Peyer's patch (tissue), 4 donors: ENCODE results near the gene NPHP1. TPM values are rescaled to one million over a fixed set of nuclear protein-coding genes. Genes with fewer than 3 reads are reported as not detected.
"Not testable (repeated sequence)": the region's sequence is repeated elsewhere in the genome, so short reads cannot be mapped to it uniquely, and the experiment has no call there.

Experiments used
- DNase-seq, 3 donors: peaks; one replicate each; pipeline ENCODE4 v3.0.0-alpha.2; 2017 to 2019
- H3K27ac ChIP-seq, 4 donors: fragments of 200-600 bp; sonication (generic); one replicate each; pipeline ENCODE4 v1.5.1; 2016 to 2019
- H3K27me3 ChIP-seq, 2 donors: fragments of 200-600 bp; sonication (generic); one replicate each; pipeline ENCODE4 v1.5.1; 2019
- H3K36me3 ChIP-seq, 3 donors: fragments of 200-600 bp; sonication (generic); one replicate each; pipeline ENCODE4 v1.5.1; 2016 to 2019
- H3K4me1 ChIP-seq, 4 donors: fragments of 200-600 bp; sonication (generic); one replicate each; pipeline ENCODE4 v1.5.1; 2016 to 2019
- H3K4me3 ChIP-seq, 4 donors: fragments of 200-600 bp; sonication (generic); 1 replicate in 3 of 4; 2 replicates in 1 of 4; pipeline ENCODE4 v1.5.1; 2016 to 2019; ENCODE audit warnings: mild to moderate bottlenecking in 1 of 4
- H3K9me3 ChIP-seq, 4 donors: fragments of 200-600 bp; sonication (generic); one replicate each; pipeline ENCODE4 v1.5.1; 2016 to 2019; ENCODE audit warnings: mild to moderate bottlenecking in 1 of 4
- POLR2A ChIP-seq, 2 donors: fragments of 450-650 bp; IDR thresholded peaks; one replicate each; pipeline ENCODE4 v1.5.1; 2017; ENCODE audit warnings: antibody characterized with exemption in 2 of 2, mild to moderate bottlenecking in 2 of 2, moderate library complexity in 2 of 2
- total RNA-seq, 4 donors: library from RNA; depleted of rRNA; stranded (reverse); fragments of >200 nt; gene quantifications; one replicate each; pipeline ENCODE4 v1.1.0, GENCODE V29; 2016
- TF ChIP-seq, protein P1 (sequence below), 6 experiments: fragments of 450-650 bp in 4 of 6; fragments of 200-600 bp in 2 of 6; sonication (generic) in 1 of 6; IDR thresholded peaks; one replicate each; pipeline ENCODE4 v1.5.1; 2017 to 2019; ENCODE audit warnings: antibody characterized with exemption in 6 of 6, mild to moderate bottlenecking in 3 of 6, moderate library complexity in 1 of 6

The NPHP1 gene
- total RNA-seq, 4 donors from 2014 or later = 0.94 to 20.6 TPM; not detected in 2

DNA sequence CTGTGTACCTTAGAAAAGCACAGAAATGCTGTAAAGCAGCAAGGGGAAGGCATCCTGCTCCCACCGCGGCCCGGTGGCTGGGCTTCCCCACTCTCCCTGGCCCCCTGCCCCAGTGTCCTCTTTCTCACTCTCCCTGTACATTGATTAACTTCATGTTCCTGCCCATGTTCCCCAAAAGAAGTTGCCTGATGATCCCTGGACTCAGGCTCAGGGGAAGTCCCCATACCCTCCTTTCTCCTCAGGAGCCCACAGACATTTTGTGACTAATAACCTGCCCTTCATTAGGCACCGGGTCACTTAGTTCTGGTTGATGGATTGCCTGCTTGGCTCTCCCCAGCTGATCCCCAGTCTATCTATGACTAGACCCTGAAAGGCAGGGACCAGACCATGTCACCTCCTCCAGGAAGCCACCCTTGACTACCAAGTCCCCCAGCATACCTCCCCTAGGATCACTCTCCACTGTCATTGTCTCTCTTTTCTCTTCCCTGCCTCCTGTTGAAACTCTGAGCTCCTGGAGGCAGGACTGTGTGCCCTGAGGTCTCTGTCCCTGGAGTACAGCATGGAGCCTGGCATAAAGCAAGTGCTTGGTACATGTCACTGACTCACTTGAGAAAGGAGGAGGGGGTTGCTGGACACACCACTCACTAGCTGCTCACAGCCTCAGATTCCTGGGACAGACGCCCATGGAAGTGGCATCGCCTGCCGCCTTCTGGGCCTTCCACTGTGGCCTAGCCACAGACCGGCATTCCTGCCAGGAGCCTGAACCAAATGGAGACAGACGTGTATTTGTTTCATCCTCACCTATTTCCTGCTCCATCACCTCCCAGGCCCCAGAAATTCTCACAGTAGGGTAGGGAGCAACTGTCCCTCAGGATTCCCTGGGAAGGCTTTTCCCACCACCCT lies 102.7 kb downstream of the NPHP1 start:
- no peaks in the 10 kb centered on the region for H3K27me3 ChIP-seq
- H3K9me3 ChIP-seq = no peaks in the 10 kb centered on the region
- peak overlapping the region in 2 of 4 donors; percentile 1 to 9 for H3K4me3 ChIP-seq
- TF ChIP-seq POLR2A (IDR thresholded peaks at IDR 0.05) = no peak
- TF ChIP-seq, protein P1, sequence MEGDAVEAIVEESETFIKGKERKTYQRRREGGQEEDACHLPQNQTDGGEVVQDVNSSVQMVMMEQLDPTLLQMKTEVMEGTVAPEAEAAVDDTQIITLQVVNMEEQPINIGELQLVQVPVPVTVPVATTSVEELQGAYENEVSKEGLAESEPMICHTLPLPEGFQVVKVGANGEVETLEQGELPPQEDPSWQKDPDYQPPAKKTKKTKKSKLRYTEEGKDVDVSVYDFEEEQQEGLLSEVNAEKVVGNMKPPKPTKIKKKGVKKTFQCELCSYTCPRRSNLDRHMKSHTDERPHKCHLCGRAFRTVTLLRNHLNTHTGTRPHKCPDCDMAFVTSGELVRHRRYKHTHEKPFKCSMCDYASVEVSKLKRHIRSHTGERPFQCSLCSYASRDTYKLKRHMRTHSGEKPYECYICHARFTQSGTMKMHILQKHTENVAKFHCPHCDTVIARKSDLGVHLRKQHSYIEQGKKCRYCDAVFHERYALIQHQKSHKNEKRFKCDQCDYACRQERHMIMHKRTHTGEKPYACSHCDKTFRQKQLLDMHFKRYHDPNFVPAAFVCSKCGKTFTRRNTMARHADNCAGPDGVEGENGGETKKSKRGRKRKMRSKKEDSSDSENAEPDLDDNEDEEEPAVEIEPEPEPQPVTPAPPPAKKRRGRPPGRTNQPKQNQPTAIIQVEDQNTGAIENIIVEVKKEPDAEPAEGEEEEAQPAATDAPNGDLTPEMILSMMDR (IDR thresholded peaks at IDR 0.05) = no peak
- H3K36me3 ChIP-seq = peaks cover 0 to 16% (median 0%) of the 10 kb centered on the region in 3 donors
- no peak for DNase-seq
- H3K4me1 ChIP-seq = peaks cover 0 to 60% (median 12%) of the 10 kb centered on the region in 4 donors
- peak overlapping the region; percentile 14 to 97 (median 84) for H3K27ac ChIP-seq

DNA sequence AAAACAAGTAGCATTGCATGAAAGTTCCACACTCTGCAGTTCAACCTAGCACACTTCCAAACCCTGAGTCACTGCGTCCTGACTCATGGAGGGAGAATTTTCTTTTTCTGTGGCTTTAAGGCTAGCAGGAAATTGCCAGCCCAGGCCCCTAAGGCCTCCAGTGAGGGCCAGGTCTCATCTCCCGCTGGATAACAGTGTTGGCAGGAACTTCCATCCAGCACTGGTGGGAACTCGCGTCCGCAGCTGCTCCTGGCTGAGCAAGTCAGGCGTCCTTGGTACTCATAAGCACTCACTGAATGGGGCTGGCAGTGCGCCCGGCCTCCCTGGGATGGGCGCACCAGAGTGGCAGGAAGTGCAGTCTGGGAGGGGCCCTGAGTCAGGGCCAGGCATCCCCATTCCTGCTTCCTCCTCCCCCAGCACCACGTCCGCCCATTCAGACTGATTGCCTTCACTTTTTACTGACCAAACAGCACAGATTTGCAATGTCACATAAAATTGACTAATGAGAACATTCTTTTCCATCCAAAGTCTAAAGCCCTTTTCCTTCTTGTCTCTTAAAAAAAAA lies 103.5 kb downstream of the NPHP1 start:
- peak overlapping the region; percentile 14 to 97 (median 84) for H3K27ac ChIP-seq
- peak in 1 of 2 donors; percentile 89 for TF ChIP-seq POLR2A (IDR thresholded peaks at IDR 0.05)
- TF ChIP-seq, protein P1 (IDR thresholded peaks at IDR 0.05) = no peak
- peak; percentile 52 to 96 (median 95) for DNase-seq
- H3K36me3 ChIP-seq = peaks cover 0 to 17% (median 0%) of the 10 kb centered on the region in 3 donors
- H3K4me1 ChIP-seq = peaks cover 0 to 52% (median 11%) of the 10 kb centered on the region in 4 donors
- no peaks in the 10 kb centered on the region for H3K9me3 ChIP-seq
- H3K27me3 ChIP-seq = no peaks in the 10 kb centered on the region
- H3K4me3 ChIP-seq = peak overlapping the region in 1 of 4 donors; percentile 9

DNA sequence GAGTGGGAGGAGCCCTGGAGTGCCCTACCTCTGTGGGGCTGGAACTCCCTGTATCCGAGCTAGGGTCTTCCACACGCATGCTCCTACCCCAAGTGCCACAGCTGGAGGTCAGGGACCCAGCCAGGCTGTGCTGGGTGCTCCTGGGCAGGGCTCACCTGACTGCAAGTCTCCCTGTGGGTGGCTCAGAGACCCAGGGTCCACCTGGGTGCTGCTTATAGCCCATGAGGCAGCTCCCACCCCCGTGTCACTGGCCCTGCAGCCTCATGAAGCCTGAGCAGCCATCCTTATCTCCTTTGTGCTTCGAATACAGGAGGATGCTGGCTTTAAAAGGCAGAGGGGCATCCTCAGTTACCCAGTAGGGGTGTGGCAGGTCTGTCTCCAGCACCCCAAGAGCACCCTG lies 103.9 kb downstream of the NPHP1 start:
- H3K27ac ChIP-seq = peak overlapping the region; percentile 14 to 97 (median 84)
- H3K36me3 ChIP-seq = peaks cover 0 to 20% (median 0%) of the 10 kb centered on the region in 3 donors
- DNase-seq, H3K9me3 ChIP-seq, H3K4me3 ChIP-seq, H3K27me3 ChIP-seq: not testable (repeated sequence)
- peaks cover 0 to 49% (median 11%) of the 10 kb centered on the region in 4 donors for H3K4me1 ChIP-seq

DNA sequence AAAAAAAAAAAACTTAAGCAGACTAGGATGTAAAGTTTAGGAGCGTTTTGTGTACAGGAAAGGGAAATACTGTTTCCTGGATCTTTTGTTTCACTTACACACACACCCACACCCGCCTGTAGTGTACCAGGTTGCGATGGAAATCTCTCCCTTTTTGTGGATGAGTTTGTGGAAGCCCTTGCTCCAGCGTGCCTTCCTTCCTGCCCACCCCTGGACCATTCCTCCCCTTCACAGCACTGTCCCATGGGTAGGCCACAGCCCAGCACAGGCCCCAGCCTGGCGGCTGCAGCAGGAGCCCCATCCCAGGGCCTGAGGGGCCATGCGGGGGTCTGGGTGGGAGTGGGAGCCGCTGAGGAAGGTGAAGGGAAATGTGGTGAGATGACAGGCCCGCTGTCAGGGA lies 104.3 kb downstream of the NPHP1 start:
- Histone ChIP-seq H3K36me3 (peaks cover 0 to 20% (median 0%) of the 10 kb centered on the region in 3 donors), H3K4me3 (no peak overlapping the region), H3K4me1 (peaks cover 0 to 46% (median 11%) of the 10 kb centered on the region in 4 donors), H3K9me3 (no peaks in the 10 kb centered on the region), H3K27ac (peak overlapping the region; percentile 14 to 97 (median 84)), H3K27me3 (no peaks in the 10 kb centered on the region)
- TF ChIP-seq, protein P1 (IDR thresholded peaks at IDR 0.05) = no peak
- TF ChIP-seq POLR2A (IDR thresholded peaks at IDR 0.05) = no peak
- peak in 1 of 3 donors; percentile 4 for DNase-seq

DNA sequence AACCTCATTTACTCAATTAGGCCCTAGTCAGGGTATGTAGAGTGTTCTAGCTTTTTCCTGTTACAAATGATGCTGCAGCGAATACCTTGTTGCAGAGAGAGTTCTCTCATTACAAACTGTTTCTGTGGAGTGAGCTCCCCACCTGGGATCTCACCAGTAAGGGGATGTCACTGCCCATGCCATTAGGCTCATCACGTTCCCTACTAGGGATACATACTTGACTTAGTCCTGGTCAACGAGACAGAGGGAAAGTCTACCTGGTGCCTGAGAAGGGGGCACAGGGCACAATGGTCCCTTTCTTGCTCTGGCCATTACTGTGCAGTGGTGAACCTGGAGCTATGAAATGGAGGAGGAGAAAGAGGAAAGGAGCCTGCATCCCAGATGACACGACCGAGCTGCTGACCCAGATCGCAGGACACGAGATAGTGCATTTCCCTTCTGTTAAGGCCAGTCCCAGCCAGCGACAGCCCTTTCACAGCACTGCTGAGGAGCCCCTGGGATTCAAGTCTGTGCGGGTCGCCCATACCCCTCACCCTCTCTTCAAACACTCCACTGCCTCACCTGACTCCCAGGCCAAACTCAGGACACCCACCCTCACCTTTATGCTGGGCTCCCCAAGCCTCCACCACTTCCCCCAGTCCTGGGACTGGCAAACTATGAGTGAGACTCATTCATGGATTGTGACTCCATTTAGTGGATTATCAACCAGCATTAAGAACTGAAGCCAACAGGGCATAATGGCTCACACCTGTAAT lies 105.2 kb downstream of the NPHP1 start:
- TF ChIP-seq POLR2A (IDR thresholded peaks at IDR 0.05) = no peak
- TF ChIP-seq, protein P1 (IDR thresholded peaks at IDR 0.05) = no peak
- Histone ChIP-seq H3K27me3 (no peaks in the 10 kb centered on the region), H3K27ac (peak overlapping the region in 3 of 4 donors; percentile 83 to 97 (median 85))

More for the DNA sequence above, 105.2 kb downstream of the NPHP1 start:
- Histone ChIP-seq H3K4me3 (no peak overlapping the region), H3K9me3 (no peaks in the 10 kb centered on the region), H3K4me1 (peaks cover 0 to 38% (median 11%) of the 10 kb centered on the region in 4 donors), H3K36me3 (peaks cover 0 to 16% (median 0%) of the 10 kb centered on the region in 3 donors)
- DNase-seq = peak in 1 of 3 donors; percentile 37
